Measurements from ENCODE around the gene TPTE.

GRCh38 chr21:10640446-10640845 lies 119.1 kb downstream of the TPTE start:
- TF ChIP-seq CTCF (IDR thresholded peaks at IDR 0.05; ENCODE audit: insufficient read depth, low read length, poor library complexity, severe bottlenecking) (no peak), EZH2phosphoT487 (conservative IDR thresholded peaks at IDR 0.05; ENCODE audit: low read length) (no peak)
